Keratinocyte (primary cell): Measurements from ENCODE around the gene VAV2.

Experiments used
- CTCF ChIP-seq, 3 experiments: IDR thresholded peaks in 1 of 3; conservative IDR thresholded peaks in 1 of 3; optimal IDR thresholded peaks in 1 of 3; 2 replicates in 2 of 3; 3 replicates in 1 of 3; pipeline versions ENCODE3 to v1.5.1; 2011; ENCODE audit warnings: low read length in 3 of 3, mild to moderate bottlenecking in 3 of 3, moderate library complexity in 2 of 3, control low read depth in 1 of 3, inconsistent platforms in 1 of 3; ENCODE audit not compliant: insufficient read depth in 2 of 3; ENCODE audit errors: extremely low read depth in 1 of 3
- EZH2 ChIP-seq: IDR thresholded peaks from one replicate; pipeline ENCODE4 v1.6.1; 2012; ENCODE audit warnings: inconsistent platforms, mild to moderate bottlenecking, low read length, moderate library complexity

GRCh38 chr9:133750982-133751649, 241.0 kb downstream of the VAV2 start:
- TF ChIP-seq CTCF (optimal IDR thresholded peaks at IDR 0.05 in 1 of 3, IDR thresholded peaks at IDR 0.05 in 1 of 3, conservative IDR thresholded peaks at IDR 0.05 in 1 of 3; ENCODE audit: extremely low read depth in 1 of 3, insufficient read depth in 2 of 3, low read length in 3 of 3) (no peak), EZH2 (no peak)
